CD4-positive, alpha-beta memory T cell (primary cell): ENCODE results near the gene CLIP2. TPM values are rescaled to one million over a fixed set of nuclear protein-coding genes. Genes with fewer than 3 reads are reported as not detected.
"Not testable (repeated sequence)": the region's sequence is repeated elsewhere in the genome, so short reads cannot be mapped to it uniquely, and the experiment has no call there.

Experiments used
- CTCF ChIA-PET: fragments of 350-600 bp; sonication (Branson Sonifier 250); formaldehyde crosslinking; loops from one replicate; lab custom pipeline; 2021; ENCODE audit warnings: inconsistent platforms; ENCODE audit not compliant: partially characterized antibody; lab: Charles Lee
- POLR2A ChIA-PET: fragments of 350-600 bp; sonication (Branson Sonifier 250); formaldehyde crosslinking; loops from one replicate; lab custom pipeline; 2021; ENCODE audit not compliant: partially characterized antibody; lab: Charles Lee
- DNase-seq, 5 donors: peaks; one replicate each; pipeline versions ENCODE4 v3.0.0 to v3.0.0-alpha.2; 2020 to 2022; ENCODE audit warnings: mixed read lengths in 1 of 5
- H3K27ac ChIP-seq: one replicate; pipeline ENCODE4 v1.7.0; 2013; ENCODE audit warnings: low read depth, low read length
- H3K27me3 ChIP-seq: 2 replicates; pipeline ENCODE4 v1.7.0; 2013; ENCODE audit warnings: mild to moderate bottlenecking, low read length, moderate library complexity; ENCODE audit not compliant: insufficient read depth
- H3K36me3 ChIP-seq: 2 replicates; pipeline ENCODE4 v1.7.0; 2013; ENCODE audit warnings: mild to moderate bottlenecking, low read length, moderate library complexity; ENCODE audit not compliant: insufficient read depth
- H3K4me1 ChIP-seq: 2 replicates; pipeline ENCODE4 v1.7.0; 2013; ENCODE audit warnings: mild to moderate bottlenecking, low read length, moderate library complexity; ENCODE audit not compliant: insufficient read depth
- H3K4me3 ChIP-seq, 2 donors: one replicate each; pipeline ENCODE4 v1.7.0; 2013; ENCODE audit warnings: low read length in 2 of 2, mild to moderate bottlenecking in 1 of 2
- H3K9me3 ChIP-seq, 2 donors: one replicate each; pipeline ENCODE4 v1.7.0; 2013; ENCODE audit warnings: low read length in 2 of 2, control low read depth in 1 of 2; ENCODE audit not compliant: control insufficient read depth in 1 of 2
- H3K27ac Mint-ChIP-seq, 7 donors: one replicate each; pipeline ENCODE4 v1.8.0; 2020 to 2021; ENCODE audit warnings: mixed read lengths in 7 of 7, mild to moderate bottlenecking in 6 of 7, inconsistent platforms in 3 of 7, moderate library complexity in 3 of 7
- H3K27me3 Mint-ChIP-seq, 2 donors: one replicate each; pipeline ENCODE4 v1.8.0; 2020 to 2021; ENCODE audit warnings: mixed read lengths in 2 of 2
- H3K36me3 Mint-ChIP-seq, 2 donors: one replicate each; pipeline ENCODE4 v1.8.0; 2020 to 2021; ENCODE audit warnings: mixed read lengths in 2 of 2, inconsistent platforms in 1 of 2, mild to moderate bottlenecking in 1 of 2
- H3K4me1 Mint-ChIP-seq, 4 donors: one replicate each; pipeline ENCODE4 v1.8.0; 2020 to 2021; ENCODE audit warnings: mixed read lengths in 4 of 4, mild to moderate bottlenecking in 1 of 4
- H3K4me3 Mint-ChIP-seq, 8 donors: one replicate each; pipeline ENCODE4 v1.8.0; 2020 to 2021; ENCODE audit warnings: mixed read lengths in 8 of 8, mild to moderate bottlenecking in 7 of 8, moderate library complexity in 6 of 8, inconsistent platforms in 3 of 8
- H3K9me3 Mint-ChIP-seq, 8 donors: one replicate each; pipeline ENCODE4 v1.8.0; 2020 to 2021; ENCODE audit warnings: mixed read lengths in 8 of 8, mild to moderate bottlenecking in 5 of 8, inconsistent platforms in 3 of 8, moderate library complexity in 1 of 8
- intact Hi-C: fragments of 100-400 bp; cut with micrococcal nuclease; formaldehyde crosslinking; loops from one replicate; pipeline ENCODE4 v1.15.1; 2023
- polyA plus RNA-seq, 2 donors: library from polyadenylated mRNA; unstranded; fragments of 300-500 nt; fragmentation: Illumina TruSeq; gene quantifications; one replicate each; pipeline ENCODE4 v1.2.3, GENCODE V29; 2021
- total RNA-seq, 2 experiments: library from RNA; stranded (reverse); gene quantifications; one replicate each; pipeline ENCODE4 v1.2.3, GENCODE V29; 2021

The CLIP2 gene
- total and polyA plus RNA-seq, 4 experiments from 2014 or later = 0.15 to 5.7 (median 1.7) TPM

GRCh38 chr7:74307738-74308505 is 18.7 kb downstream of the CLIP2 start:
- CTCF ChIA-PET = interaction anchor here (1.3 kb wide), 1 partner anchor 92 kb away, joined by 8 read pairs; no protein-coding TSS in a partner anchor

GRCh38 chr7:74309181-74309580 is 20.0 kb downstream of the CLIP2 start:
- H3K9me3 Mint-ChIP-seq = no peaks in the 10 kb centered on the region
- no peak overlapping the region for H3K27ac Mint-ChIP-seq
- CTCF ChIA-PET = interaction anchor here (1.3 kb wide), 1 partner anchor 91 kb away, joined by 8 read pairs; no protein-coding TSS in a partner anchor
- peaks cover 14% of the 10 kb centered on the region for H3K4me1 ChIP-seq
- no peak overlapping the region for H3K4me3 Mint-ChIP-seq
- no peaks in the 10 kb centered on the region for H3K36me3 ChIP-seq
- intact Hi-C loops = no loop called here
- no peak for DNase-seq
- no peaks in the 10 kb centered on the region for H3K27me3 ChIP-seq
- H3K27ac ChIP-seq = no peak overlapping the region
- H3K27me3 Mint-ChIP-seq = peaks cover 8 to 12% of the 10 kb centered on the region in 2 donors
- H3K4me3 ChIP-seq = no peak overlapping the region
- H3K4me1 Mint-ChIP-seq = peaks cover 3 to 11% (median 8%) of the 10 kb centered on the region in 4 donors
- POLR2A ChIA-PET = no interaction called here
- H3K9me3 ChIP-seq = no peaks in the 10 kb centered on the region
- peaks cover 0 to 7% of the 10 kb centered on the region in 2 donors for H3K36me3 Mint-ChIP-seq

More at GRCh38 chr7:74307738-74308505, 18.7 kb downstream of the CLIP2 start:
- Histone ChIP-seq H3K27me3 (no peaks in the 10 kb centered on the region), H3K27ac (no peak overlapping the region), H3K4me1 (peaks cover 14% of the 10 kb centered on the region), H3K9me3 (no peaks in the 10 kb centered on the region), H3K4me3 (no peak overlapping the region), H3K36me3 (no peaks in the 10 kb centered on the region)
- Mint-ChIP-seq H3K27me3 (peaks cover 8 to 12% of the 10 kb centered on the region in 2 donors), H3K4me1 (peaks cover 3 to 11% (median 8%) of the 10 kb centered on the region in 4 donors), H3K36me3 (peaks cover 0 to 7% of the 10 kb centered on the region in 2 donors), H3K9me3 (no peaks in the 10 kb centered on the region), H3K4me3 (no peak overlapping the region), H3K27ac (peak overlapping the region in 1 of 7 donors; percentile 77)
- POLR2A ChIA-PET = no interaction called here
- DNase-seq = no peak
- intact Hi-C loops = no loop called here

GRCh38 chr7:74311305-74311744 is 22.1 kb downstream of the CLIP2 start:
- Histone ChIP-seq H3K27me3 (no peaks in the 10 kb centered on the region), H3K4me3 (no peak overlapping the region), H3K4me1 (peaks cover 9% of the 10 kb centered on the region), H3K9me3 (no peaks in the 10 kb centered on the region), H3K36me3 (no peaks in the 10 kb centered on the region), H3K27ac (no peak overlapping the region)
- intact Hi-C loops = no loop called here
- Mint-ChIP-seq H3K27ac (no peak overlapping the region), H3K36me3 (peaks cover 0 to 7% of the 10 kb centered on the region in 2 donors), H3K27me3 (peaks cover 6 to 12% of the 10 kb centered on the region in 2 donors), H3K4me3 (no peak overlapping the region), H3K4me1 (peaks cover 3 to 11% (median 8%) of the 10 kb centered on the region in 4 donors), H3K9me3 (no peaks in the 10 kb centered on the region)
- no peak for DNase-seq
- ChIA-PET CTCF (no interaction called here), POLR2A (no interaction called here)

GRCh38 chr7:74312418-74313028 is 23.3 kb downstream of the CLIP2 start:
- Mint-ChIP-seq H3K27me3 (peaks cover 2 to 6% of the 10 kb centered on the region in 2 donors), H3K9me3 (no peaks in the 10 kb centered on the region), H3K27ac (no peak overlapping the region), H3K36me3 (peaks cover 0 to 11% of the 10 kb centered on the region in 2 donors), H3K4me1 (peaks cover 0 to 3% (median 2%) of the 10 kb centered on the region in 4 donors), H3K4me3 (no peak overlapping the region)
- CTCF ChIA-PET = no interaction called here
- Histone ChIP-seq H3K4me1 (no peaks in the 10 kb centered on the region), H3K27ac (no peak overlapping the region), H3K9me3 (no peaks in the 10 kb centered on the region), H3K36me3 (no peaks in the 10 kb centered on the region), H3K27me3 (no peaks in the 10 kb centered on the region), H3K4me3 (no peak overlapping the region)
- POLR2A ChIA-PET = no interaction called here
- DNase-seq = no peak
- intact Hi-C loops = no loop called here

- not testable (repeated sequence) for H3K27me3 Mint-ChIP-seq, H3K4me3 Mint-ChIP-seq
Observed at GRCh38 chr7:74315891-74316290, 26.7 kb downstream of the CLIP2 start.

GRCh38 chr7:74317146-74317782 is 28.1 kb downstream of the CLIP2 start:
- peaks cover 0 to 2% (median 0%) of the 10 kb centered on the region in 4 donors for H3K4me1 Mint-ChIP-seq
- no peaks in the 10 kb centered on the region for H3K27me3 Mint-ChIP-seq
- H3K4me1 ChIP-seq = no peaks in the 10 kb centered on the region
- H3K9me3 ChIP-seq = no peaks in the 10 kb centered on the region
- no peak overlapping the region for H3K4me3 Mint-ChIP-seq
- H3K9me3 Mint-ChIP-seq = no peaks in the 10 kb centered on the region
- H3K27me3 ChIP-seq = no peaks in the 10 kb centered on the region
- no peaks in the 10 kb centered on the region for H3K36me3 ChIP-seq
- peaks cover 0 to 4% of the 10 kb centered on the region in 2 donors for H3K36me3 Mint-ChIP-seq
- ChIA-PET POLR2A (no interaction called here), CTCF (no interaction called here)
- peak overlapping the region in 1 of 7 donors; percentile 30 for H3K27ac Mint-ChIP-seq
- DNase-seq = no peak
- intact Hi-C loops = no loop called here
- no peak overlapping the region for H3K27ac ChIP-seq
- H3K4me3 ChIP-seq = no peak overlapping the region

More at GRCh38 chr7:74315891-74316290, 26.7 kb downstream of the CLIP2 start:
- H3K27ac ChIP-seq, H3K9me3 Mint-ChIP-seq, H3K4me3 ChIP-seq, H3K9me3 ChIP-seq, CTCF ChIA-PET, H3K36me3 ChIP-seq, H3K4me1 Mint-ChIP-seq, H3K27me3 ChIP-seq, H3K36me3 Mint-ChIP-seq, DNase-seq, H3K27ac Mint-ChIP-seq, POLR2A ChIA-PET, H3K4me1 ChIP-seq, intact Hi-C loops: not testable (repeated sequence)

- Histone ChIP-seq H3K27me3 (no peaks in the 10 kb centered on the region), H3K4me1 (no peaks in the 10 kb centered on the region), H3K27ac (no peak overlapping the region), H3K9me3 (no peaks in the 10 kb centered on the region), H3K36me3 (no peaks in the 10 kb centered on the region), H3K4me3 (no peak overlapping the region)
- H3K4me3 Mint-ChIP-seq = no peak overlapping the region
- ChIA-PET CTCF (no interaction called here), POLR2A (no interaction called here)
- no peaks in the 10 kb centered on the region for H3K27me3 Mint-ChIP-seq
- intact Hi-C loops = no loop called here
- no peak for DNase-seq
- H3K27ac Mint-ChIP-seq = peak overlapping the region in 1 of 7 donors; percentile 45
- H3K9me3 Mint-ChIP-seq = no peaks in the 10 kb centered on the region
- H3K36me3 Mint-ChIP-seq = peaks cover 0 to 4% of the 10 kb centered on the region in 2 donors
- peaks cover 0 to 2% (median 0%) of the 10 kb centered on the region in 4 donors for H3K4me1 Mint-ChIP-seq
Observed at GRCh38 chr7:74318043-74318442, 28.8 kb downstream of the CLIP2 start.
